K562 (cell line): ENCODE measurements around the gene MVP. TPM values are rescaled to one million over a fixed set of nuclear protein-coding genes. Genes with fewer than 3 reads are reported as not detected.

Experiments
- ARHGAP35 ChIP-seq: fragments of 450-650 bp; IDR thresholded peaks from 2 replicates; pipeline ENCODE4 v1.6.1; 2018; ENCODE audit not compliant: partially characterized antibody
- CREB1 ChIP-seq, 2 experiments: sonication (generic) in 1 of 2; formaldehyde crosslinking in 1 of 2; IDR thresholded peaks; 2 replicates each; pipeline versions ENCODE4 v1.6.1 to v1.8.0; 2012 to 2022; ENCODE audit warnings: inconsistent platforms in 1 of 2, mild to moderate bottlenecking in 1 of 2, missing genetic modification reagents in 1 of 2, moderate library complexity in 1 of 2
- ETV1 ChIP-seq: fragments of 450-650 bp; conservative IDR thresholded peaks from 2 replicates; pipeline ENCODE4 v1.6.1; 2016; ENCODE audit warnings: missing genetic modification characterization, control low read depth, low read depth, missing compliant biosample characterization
- SMARCA4 ChIP-seq: fragments of 450-650 bp; IDR thresholded peaks from 2 replicates; pipeline ENCODE4 v1.6.1; 2016
- SOX6 ChIP-seq: fragments of 450-650 bp; IDR thresholded peaks from 2 replicates; pipeline ENCODE4 v1.6.1; 2014; ENCODE audit warnings: mild to moderate bottlenecking
- SP1 ChIP-seq: sonication (generic); formaldehyde crosslinking; IDR thresholded peaks from 2 replicates; pipeline ENCODE4 v1.8.1; 2022; ENCODE audit warnings: mild to moderate bottlenecking, missing genetic modification reagents
- ZNF124 ChIP-seq: sonication (generic); formaldehyde crosslinking; IDR thresholded peaks from 2 replicates; pipeline ENCODE4 v1.8.1; 2022; ENCODE audit warnings: missing genetic modification reagents
- ZNF699 ChIP-seq: fragments of 250-450 bp; sonication (Bioruptor Pico); IDR thresholded peaks from 2 replicates; pipeline ENCODE4 v1.8.0; 2021; ENCODE audit warnings: mild to moderate bottlenecking, moderate library complexity; ENCODE audit not compliant: insufficient replicate concordance
- polyA plus RNA-seq, 8 experiments: library from polyadenylated mRNA; depleted of rRNA in 4 of 8; stranded (reverse) in 5 of 8; unstranded in 3 of 8; fragments of >200 nt; fragmentation: Nextera tagmentation in 2 of 8; fragmentation: Illumina TruSeq in 1 of 8; extraction: Ambion mirVana in 2 of 8; extraction: Trizol in 1 of 8; gene quantifications; 2 replicates each; pipeline versions ENCODE4 v1.2.1 to v1.2.3, GENCODE V29; 2011 to 2014; ENCODE audit warnings: inconsistent platforms in 1 of 8, missing spikeins in 1 of 8
- total RNA-seq, 7 experiments: library from RNA; depleted of rRNA in 6 of 7; stranded (reverse); fragments of >200 nt in 6 of 7; fragmentation: Illumina TruSeq in 2 of 7; extraction: Trizol in 2 of 7; gene quantifications; 2 replicates each; pipeline versions ENCODE4 v1.2.1 to v1.2.3, GENCODE V29; 2011 to 2021; ENCODE audit warnings: low replicate concordance in 1 of 7
- TF ChIP-seq, protein P1 (sequence below): fragments of 450-650 bp; formaldehyde crosslinking; IDR thresholded peaks from 2 replicates; pipeline ENCODE4 v1.4.0; 2020; ENCODE audit warnings: mild to moderate bottlenecking, moderate library complexity
- TF ChIP-seq, protein P2 (sequence below): sonication (generic); formaldehyde crosslinking; IDR thresholded peaks from 2 replicates; pipeline ENCODE4 v1.8.0; 2022; ENCODE audit warnings: mild to moderate bottlenecking, missing genetic modification reagents
- TF ChIP-seq, protein P3 (sequence below): fragments of 250-450 bp; sonication (Bioruptor Pico); IDR thresholded peaks from 2 replicates; pipeline ENCODE4 v1.4.0; 2020; ENCODE audit warnings: borderline replicate concordance
- TF ChIP-seq, protein P4 (sequence below): sonication (generic); formaldehyde crosslinking; IDR thresholded peaks from 2 replicates; pipeline ENCODE4 v1.8.1; 2023; ENCODE audit warnings: mild to moderate bottlenecking, missing genetic modification reagents
- TF ChIP-seq, protein P5 (sequence below): sonication (generic); formaldehyde crosslinking; IDR thresholded peaks from 2 replicates; pipeline ENCODE4 v1.5.0; 2020; ENCODE audit warnings: missing genetic modification reagents
- TF ChIP-seq, protein P6 (sequence below): fragments of 250-450 bp; sonication (Bioruptor Pico); IDR thresholded peaks from 2 replicates; pipeline ENCODE4 v1.8.0; 2022; ENCODE audit warnings: moderate library complexity, mild to moderate bottlenecking, inconsistent platforms

Gene MVP
- total and polyA plus RNA-seq, 9 of the 15 experiments (the other 6 are each of a cell fraction or from before 2014, with no cell fraction given): 0.39 to 1.9 (median 0.76) TPM; not detected in 2

DNA sequence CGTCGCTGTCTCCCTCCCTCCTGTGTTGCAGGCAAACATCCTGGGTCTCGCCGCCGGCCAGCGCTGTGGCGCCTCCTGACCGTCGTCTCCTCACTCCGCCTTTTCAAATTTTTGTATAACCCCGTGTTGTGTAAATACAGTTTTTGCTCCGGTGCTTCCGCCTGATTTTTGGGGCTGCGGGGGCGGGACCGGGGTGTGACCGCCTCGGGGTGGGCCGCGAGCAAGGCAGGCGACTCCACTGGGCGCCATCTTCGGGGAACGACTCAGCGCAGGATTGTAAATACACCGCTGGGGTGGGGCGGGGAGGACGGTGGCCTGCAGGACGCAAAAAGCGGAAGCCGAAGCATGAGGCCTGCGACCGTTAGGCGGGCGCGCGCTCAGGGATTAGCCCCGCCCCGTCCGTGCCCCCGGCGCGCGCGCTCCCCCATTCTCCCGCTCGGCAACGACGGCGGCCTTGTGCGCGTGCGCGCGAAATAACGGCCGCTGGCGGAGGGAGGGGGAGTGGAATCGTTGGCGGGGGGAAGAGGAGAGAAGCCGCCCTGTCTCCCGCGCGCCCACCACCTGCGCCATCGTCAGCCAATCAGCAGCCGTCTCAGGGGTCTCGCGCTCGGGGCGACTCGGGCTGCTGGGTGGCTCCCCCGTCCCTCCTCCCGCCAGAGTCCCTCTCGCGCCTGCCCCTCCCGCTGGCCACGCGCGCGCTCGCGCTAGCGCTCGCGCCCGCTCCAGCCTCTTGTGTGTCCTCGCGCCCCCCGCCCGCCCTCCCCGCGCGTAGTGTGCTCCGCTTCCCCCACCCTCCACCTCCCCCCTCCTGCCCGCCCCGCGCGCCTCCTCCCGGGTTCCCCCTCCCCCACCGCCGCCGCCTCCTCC is 14.8 kb upstream of the MVP start (continued):
- peak; percentile 73 for TF ChIP-seq SOX6
- TF ChIP-seq, protein P1, sequence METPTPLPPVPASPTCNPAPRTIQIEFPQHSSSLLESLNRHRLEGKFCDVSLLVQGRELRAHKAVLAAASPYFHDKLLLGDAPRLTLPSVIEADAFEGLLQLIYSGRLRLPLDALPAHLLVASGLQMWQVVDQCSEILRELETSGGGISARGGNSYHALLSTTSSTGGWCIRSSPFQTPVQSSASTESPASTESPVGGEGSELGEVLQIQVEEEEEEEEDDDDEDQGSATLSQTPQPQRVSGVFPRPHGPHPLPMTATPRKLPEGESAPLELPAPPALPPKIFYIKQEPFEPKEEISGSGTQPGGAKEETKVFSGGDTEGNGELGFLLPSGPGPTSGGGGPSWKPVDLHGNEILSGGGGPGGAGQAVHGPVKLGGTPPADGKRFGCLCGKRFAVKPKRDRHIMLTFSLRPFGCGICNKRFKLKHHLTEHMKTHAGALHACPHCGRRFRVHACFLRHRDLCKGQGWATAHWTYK (CRISPR knock-in tag): peak; percentile 92; the same call in 1 of the 2 replicates
- TF ChIP-seq, protein P2, sequence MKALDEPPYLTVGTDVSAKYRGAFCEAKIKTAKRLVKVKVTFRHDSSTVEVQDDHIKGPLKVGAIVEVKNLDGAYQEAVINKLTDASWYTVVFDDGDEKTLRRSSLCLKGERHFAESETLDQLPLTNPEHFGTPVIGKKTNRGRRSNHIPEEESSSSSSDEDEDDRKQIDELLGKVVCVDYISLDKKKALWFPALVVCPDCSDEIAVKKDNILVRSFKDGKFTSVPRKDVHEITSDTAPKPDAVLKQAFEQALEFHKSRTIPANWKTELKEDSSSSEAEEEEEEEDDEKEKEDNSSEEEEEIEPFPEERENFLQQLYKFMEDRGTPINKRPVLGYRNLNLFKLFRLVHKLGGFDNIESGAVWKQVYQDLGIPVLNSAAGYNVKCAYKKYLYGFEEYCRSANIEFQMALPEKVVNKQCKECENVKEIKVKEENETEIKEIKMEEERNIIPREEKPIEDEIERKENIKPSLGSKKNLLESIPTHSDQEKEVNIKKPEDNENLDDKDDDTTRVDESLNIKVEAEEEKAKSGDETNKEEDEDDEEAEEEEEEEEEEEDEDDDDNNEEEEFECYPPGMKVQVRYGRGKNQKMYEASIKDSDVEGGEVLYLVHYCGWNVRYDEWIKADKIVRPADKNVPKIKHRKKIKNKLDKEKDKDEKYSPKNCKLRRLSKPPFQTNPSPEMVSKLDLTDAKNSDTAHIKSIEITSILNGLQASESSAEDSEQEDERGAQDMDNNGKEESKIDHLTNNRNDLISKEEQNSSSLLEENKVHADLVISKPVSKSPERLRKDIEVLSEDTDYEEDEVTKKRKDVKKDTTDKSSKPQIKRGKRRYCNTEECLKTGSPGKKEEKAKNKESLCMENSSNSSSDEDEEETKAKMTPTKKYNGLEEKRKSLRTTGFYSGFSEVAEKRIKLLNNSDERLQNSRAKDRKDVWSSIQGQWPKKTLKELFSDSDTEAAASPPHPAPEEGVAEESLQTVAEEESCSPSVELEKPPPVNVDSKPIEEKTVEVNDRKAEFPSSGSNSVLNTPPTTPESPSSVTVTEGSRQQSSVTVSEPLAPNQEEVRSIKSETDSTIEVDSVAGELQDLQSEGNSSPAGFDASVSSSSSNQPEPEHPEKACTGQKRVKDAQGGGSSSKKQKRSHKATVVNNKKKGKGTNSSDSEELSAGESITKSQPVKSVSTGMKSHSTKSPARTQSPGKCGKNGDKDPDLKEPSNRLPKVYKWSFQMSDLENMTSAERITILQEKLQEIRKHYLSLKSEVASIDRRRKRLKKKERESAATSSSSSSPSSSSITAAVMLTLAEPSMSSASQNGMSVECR: peak; percentile 74; the same call in 1 of the 2 replicates
- TF ChIP-seq, protein P3, sequence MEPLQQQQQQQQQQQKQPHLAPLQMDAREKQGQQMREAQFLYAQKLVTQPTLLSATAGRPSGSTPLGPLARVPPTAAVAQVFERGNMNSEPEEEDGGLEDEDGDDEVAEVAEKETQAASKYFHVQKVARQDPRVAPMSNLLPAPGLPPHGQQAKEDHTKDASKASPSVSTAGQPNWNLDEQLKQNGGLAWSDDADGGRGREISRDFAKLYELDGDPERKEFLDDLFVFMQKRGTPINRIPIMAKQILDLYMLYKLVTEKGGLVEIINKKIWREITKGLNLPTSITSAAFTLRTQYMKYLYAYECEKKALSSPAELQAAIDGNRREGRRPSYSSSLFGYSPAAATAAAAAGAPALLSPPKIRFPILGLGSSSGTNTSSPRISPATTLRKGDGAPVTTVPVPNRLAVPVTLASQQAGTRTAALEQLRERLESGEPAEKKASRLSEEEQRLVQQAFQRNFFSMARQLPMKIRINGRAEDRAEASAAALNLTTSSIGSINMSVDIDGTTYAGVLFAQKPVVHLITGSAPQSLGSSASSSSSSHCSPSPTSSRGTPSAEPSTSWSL (CRISPR knock-in tag): no peak
- TF ChIP-seq, protein P4, sequence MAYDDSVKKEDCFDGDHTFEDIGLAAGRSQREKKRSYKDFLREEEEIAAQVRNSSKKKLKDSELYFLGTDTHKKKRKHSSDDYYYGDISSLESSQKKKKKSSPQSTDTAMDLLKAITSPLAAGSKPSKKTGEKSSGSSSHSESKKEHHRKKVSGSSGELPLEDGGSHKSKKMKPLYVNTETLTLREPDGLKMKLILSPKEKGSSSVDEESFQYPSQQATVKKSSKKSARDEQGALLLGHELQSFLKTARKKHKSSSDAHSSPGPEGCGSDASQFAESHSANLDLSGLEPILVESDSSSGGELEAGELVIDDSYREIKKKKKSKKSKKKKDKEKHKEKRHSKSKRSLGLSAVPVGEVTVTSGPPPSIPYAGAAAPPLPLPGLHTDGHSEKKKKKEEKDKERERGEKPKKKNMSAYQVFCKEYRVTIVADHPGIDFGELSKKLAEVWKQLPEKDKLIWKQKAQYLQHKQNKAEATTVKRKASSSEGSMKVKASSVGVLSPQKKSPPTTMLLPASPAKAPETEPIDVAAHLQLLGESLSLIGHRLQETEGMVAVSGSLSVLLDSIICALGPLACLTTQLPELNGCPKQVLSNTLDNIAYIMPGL: no peak
- TF ChIP-seq, protein P5, sequence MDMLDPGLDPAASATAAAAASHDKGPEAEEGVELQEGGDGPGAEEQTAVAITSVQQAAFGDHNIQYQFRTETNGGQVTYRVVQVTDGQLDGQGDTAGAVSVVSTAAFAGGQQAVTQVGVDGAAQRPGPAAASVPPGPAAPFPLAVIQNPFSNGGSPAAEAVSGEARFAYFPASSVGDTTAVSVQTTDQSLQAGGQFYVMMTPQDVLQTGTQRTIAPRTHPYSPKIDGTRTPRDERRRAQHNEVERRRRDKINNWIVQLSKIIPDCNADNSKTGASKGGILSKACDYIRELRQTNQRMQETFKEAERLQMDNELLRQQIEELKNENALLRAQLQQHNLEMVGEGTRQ: peak; percentile 36; the same call in 1 of the 2 replicates
- peak; percentile 13; the same call in 1 of the 2 replicates for TF ChIP-seq ETV1 (tag)
- TF ChIP-seq ZNF699 (CRISPR knock-in tag): no peak
- TF ChIP-seq ZNF124 (CRISPR knock-in tag): no peak
- TF ChIP-seq, protein P6, sequence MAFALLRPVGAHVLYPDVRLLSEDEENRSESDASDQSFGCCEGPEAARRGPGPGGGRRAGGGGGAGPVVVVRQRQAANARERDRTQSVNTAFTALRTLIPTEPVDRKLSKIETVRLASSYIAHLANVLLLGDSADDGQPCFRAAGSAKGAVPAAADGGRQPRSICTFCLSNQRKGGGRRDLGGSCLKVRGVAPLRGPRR (CRISPR knock-in tag): no peak
- TF ChIP-seq SP1: peak; percentile 95
- 0 out of 2 replicates have a peak, but pooled peaks have one; percentile 22 for TF ChIP-seq SMARCA4
- peak; percentile 74 for TF ChIP-seq CREB1 (IDR thresholded peaks at IDR 0.05)
- peak; percentile 65; the same call in 1 of the 2 replicates for TF ChIP-seq CREB1 (CRISPR knock-in tag; IDR thresholded peaks at IDR 0.05)
- TF ChIP-seq ARHGAP35: no peak
